ENCODE results near the gene RAB4A. TPM values are rescaled to one million over a fixed set of nuclear protein-coding genes. Genes with fewer than 3 reads are reported as not detected.

RAB4A gene
- total and polyA plus RNA-seq, 8 donors, result 34.8 to 64.0 (median 56.0) TPM

- peaks cover 0 to 23% of the 10 kb centered on the region in 2 donors for H3K36me3 ChIP-seq
- intact Hi-C loops (cut with DNase I), result no loop called here
- H3K27ac ChIP-seq, result no peak overlapping the region
- H3K4me1 ChIP-seq, result no peaks in the 10 kb centered on the region
- no peak for DNase-seq
- TF ChIP-seq, protein P1, sequence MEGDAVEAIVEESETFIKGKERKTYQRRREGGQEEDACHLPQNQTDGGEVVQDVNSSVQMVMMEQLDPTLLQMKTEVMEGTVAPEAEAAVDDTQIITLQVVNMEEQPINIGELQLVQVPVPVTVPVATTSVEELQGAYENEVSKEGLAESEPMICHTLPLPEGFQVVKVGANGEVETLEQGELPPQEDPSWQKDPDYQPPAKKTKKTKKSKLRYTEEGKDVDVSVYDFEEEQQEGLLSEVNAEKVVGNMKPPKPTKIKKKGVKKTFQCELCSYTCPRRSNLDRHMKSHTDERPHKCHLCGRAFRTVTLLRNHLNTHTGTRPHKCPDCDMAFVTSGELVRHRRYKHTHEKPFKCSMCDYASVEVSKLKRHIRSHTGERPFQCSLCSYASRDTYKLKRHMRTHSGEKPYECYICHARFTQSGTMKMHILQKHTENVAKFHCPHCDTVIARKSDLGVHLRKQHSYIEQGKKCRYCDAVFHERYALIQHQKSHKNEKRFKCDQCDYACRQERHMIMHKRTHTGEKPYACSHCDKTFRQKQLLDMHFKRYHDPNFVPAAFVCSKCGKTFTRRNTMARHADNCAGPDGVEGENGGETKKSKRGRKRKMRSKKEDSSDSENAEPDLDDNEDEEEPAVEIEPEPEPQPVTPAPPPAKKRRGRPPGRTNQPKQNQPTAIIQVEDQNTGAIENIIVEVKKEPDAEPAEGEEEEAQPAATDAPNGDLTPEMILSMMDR (IDR thresholded peaks at IDR 0.05), result no peak
- no peaks in the 10 kb centered on the region for H3K27me3 ChIP-seq
- no peaks in the 10 kb centered on the region for H3K9me3 ChIP-seq
- no peak overlapping the region for H3K4me3 ChIP-seq
- ATAC-seq, result no peak
Observed at GRCh38 chr1:229305392-229305791, 34.5 kb downstream of the RAB4A start.

- DNase-seq (no peak), ATAC-seq (no peak)
- TF ChIP-seq, protein P1 (IDR thresholded peaks at IDR 0.05), result no peak
- H3K4me3 ChIP-seq, result no peak overlapping the region
- intact Hi-C loops (cut with DNase I), result no loop called here
- H3K36me3 ChIP-seq, result peaks cover 0 to 33% of the 10 kb centered on the region in 2 donors
- no peaks in the 10 kb centered on the region for H3K9me3 ChIP-seq
- H3K27me3 ChIP-seq, result no peaks in the 10 kb centered on the region
- H3K4me1 ChIP-seq, result no peaks in the 10 kb centered on the region
- no peak overlapping the region for H3K27ac ChIP-seq
Observed at GRCh38 chr1:229309074-229309473, 38.2 kb downstream of the RAB4A start.

DNA sequence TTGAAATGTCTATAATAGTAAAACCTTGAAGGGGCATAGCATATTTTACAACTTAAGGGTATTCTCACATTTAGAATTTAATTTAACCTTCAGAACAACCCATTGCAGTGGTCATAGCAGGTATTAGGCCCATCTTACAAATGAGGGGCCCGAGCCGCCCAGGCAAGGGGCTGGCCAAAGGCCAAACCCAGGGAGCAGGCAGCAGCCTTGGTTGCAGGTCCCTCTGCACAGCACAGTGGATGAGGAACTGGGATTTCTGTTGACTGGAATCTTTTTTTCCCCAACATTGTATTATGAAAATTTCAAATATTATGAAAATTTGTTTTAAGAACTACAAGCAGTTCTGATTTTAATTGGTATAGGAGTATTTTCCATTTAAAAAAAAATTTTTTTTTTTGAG lies 38.8 kb downstream of the RAB4A start:
- Histone ChIP-seq H3K27me3 (no peaks in the 10 kb centered on the region), H3K36me3 (peaks cover 0 to 28% of the 10 kb centered on the region in 2 donors), H3K4me3 (no peak overlapping the region), H3K9me3 (no peaks in the 10 kb centered on the region), H3K4me1 (no peaks in the 10 kb centered on the region), H3K27ac (no peak overlapping the region)
- no peak for ATAC-seq
- intact Hi-C loops (cut with DNase I), result no loop called here
- DNase-seq, result no peak
- TF ChIP-seq, protein P1 (IDR thresholded peaks at IDR 0.05), result no peak

- Histone ChIP-seq H3K27ac (no peak overlapping the region), H3K36me3 (peaks cover 0 to 27% of the 10 kb centered on the region in 2 donors), H3K9me3 (no peaks in the 10 kb centered on the region), H3K27me3 (no peaks in the 10 kb centered on the region), H3K4me1 (no peaks in the 10 kb centered on the region), H3K4me3 (no peak overlapping the region)
- intact Hi-C loops (cut with DNase I), result no loop called here
- ATAC-seq (peak; percentile 30), DNase-seq (peak in 2 of 4 donors; percentile 36 to 57)
- TF ChIP-seq, protein P1 (IDR thresholded peaks at IDR 0.05), result no peak
Observed at GRCh38 chr1:229310833-229311232, 39.9 kb downstream of the RAB4A start.

GRCh38 chr1:229316166-229316565 lies 45.3 kb downstream of the RAB4A start:
- H3K27me3 ChIP-seq, result no peaks in the 10 kb centered on the region
- H3K9me3 ChIP-seq, result no peaks in the 10 kb centered on the region
- ATAC-seq (no peak), DNase-seq (no peak)
- H3K27ac ChIP-seq, result no peak overlapping the region
- no peak overlapping the region for H3K4me3 ChIP-seq
- H3K36me3 ChIP-seq, result peaks cover 0 to 32% of the 10 kb centered on the region in 2 donors
- no peaks in the 10 kb centered on the region for H3K4me1 ChIP-seq
- intact Hi-C loops (cut with DNase I), result no loop called here
- TF ChIP-seq, protein P1 (IDR thresholded peaks at IDR 0.05), result no peak

All from left lung (tissue), 10 donors.